ENCODE results near the gene CFAP73.

Gene CFAP73

DNA sequence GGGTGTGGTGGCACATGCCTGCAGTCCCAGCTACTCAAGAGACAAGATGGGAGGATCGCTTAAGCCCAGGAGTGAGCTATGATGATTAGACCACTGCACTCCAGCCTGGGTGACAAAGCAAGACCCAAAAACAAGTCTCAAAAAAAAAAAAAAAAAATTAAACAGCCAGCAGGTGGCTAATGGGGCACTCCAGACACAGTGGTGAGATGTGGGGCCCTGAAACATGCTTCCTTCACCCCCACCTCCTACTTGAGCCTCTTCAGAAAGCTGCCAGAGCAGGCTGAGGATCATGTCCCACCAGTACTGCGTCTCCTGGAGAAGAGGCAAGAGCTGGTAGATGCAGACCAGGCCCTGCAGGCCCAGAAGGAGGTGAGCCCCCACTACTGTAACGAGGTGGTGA, 2.1 kb downstream of the CFAP73 start:
- TF ChIP-seq, protein P1, sequence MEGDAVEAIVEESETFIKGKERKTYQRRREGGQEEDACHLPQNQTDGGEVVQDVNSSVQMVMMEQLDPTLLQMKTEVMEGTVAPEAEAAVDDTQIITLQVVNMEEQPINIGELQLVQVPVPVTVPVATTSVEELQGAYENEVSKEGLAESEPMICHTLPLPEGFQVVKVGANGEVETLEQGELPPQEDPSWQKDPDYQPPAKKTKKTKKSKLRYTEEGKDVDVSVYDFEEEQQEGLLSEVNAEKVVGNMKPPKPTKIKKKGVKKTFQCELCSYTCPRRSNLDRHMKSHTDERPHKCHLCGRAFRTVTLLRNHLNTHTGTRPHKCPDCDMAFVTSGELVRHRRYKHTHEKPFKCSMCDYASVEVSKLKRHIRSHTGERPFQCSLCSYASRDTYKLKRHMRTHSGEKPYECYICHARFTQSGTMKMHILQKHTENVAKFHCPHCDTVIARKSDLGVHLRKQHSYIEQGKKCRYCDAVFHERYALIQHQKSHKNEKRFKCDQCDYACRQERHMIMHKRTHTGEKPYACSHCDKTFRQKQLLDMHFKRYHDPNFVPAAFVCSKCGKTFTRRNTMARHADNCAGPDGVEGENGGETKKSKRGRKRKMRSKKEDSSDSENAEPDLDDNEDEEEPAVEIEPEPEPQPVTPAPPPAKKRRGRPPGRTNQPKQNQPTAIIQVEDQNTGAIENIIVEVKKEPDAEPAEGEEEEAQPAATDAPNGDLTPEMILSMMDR (IDR thresholded peaks at IDR 0.05; ENCODE audit: low read depth, low read length, missing control alignments): no peak
- no peak overlapping the region for H3K4me3 ChIP-seq (replicated peaks; ENCODE audit: low read depth, low read length)
- DNase-seq (ENCODE audit: extremely low read depth, low read depth): no peak

DNA sequence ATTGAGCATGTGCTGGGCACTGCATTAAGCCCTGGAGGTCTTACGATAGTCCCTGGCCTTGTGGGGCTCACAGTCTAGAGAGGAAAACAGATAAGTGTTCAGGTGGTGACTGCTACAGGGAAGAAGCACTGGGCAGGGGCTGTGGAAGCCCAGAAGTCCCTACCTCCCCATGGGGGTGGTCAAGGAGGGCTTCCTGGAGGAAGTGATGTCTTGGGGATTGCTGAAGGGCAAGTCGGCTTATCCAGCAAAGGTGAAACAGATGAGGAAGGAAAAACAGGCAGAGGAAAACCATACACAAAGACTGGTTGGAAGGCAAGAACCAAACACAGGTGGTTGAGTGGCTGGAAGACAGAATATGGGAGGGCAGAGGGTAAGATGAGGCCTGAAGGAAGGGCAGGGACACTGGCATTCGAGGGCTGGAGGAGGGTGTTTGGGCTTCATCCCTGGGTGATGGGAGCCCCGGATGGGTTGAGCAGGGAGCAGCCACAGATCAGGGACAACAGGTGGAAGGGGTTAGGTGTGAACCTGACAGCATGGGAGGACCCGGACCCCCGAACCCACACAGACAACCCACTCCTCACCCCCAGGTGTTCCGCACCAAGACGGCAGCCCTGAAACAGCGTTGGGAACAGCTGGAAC, 2.8 kb downstream of the CFAP73 start:
- H3K4me3 ChIP-seq (replicated peaks; ENCODE audit: low read depth, low read length): peak overlapping the region; percentile 28
- DNase-seq (ENCODE audit: extremely low read depth, low read depth): no peak
- TF ChIP-seq, protein P1 (IDR thresholded peaks at IDR 0.05; ENCODE audit: low read depth, low read length, missing control alignments): no peak

DNA sequence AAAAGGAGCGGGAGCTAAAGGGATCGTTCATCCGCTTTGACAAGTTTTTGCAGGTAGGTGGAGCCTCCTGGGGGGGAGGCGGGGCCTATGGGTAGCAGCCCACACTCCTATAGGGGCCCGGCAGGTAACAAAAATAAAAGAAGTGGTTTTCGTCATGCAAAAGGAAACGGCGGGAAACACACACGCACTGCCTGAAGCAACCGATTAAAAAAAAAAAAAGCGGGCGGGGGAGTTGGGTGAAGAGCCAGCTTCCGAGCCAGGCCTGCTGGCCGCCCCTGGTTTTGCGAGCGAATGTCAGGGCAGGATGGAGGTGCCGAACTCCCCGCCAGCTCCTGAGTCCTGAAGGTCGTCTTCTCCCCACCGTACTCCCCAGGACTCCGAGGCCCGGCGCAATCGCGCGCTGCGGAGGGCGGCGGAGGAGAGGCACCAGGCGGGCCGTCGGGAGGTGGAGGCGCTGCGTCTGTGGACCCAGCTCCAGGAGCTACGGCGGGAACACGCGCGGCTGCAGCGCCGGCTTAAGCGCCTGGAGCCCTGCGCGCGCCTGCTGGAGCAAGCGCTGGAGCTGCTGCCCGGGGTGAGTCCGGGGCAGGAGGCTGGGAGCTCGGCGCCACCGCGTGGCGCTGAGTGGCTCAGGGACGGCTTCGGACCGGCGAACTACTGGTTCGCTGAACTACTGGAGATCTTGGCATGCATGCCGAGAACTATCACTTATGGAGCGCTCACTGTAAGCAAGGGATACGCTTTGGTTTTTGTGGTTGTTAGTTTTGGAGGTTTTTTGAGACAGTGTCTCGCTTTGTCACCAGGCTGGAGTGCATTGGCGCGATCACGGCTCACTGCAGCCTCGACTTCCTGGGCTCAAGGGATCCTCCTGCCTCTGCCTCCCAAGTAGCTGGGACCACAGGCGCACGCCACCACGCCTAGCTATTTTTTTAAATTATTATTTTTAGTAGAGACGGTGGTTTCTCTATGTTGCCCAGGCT, 3.6 kb downstream of the CFAP73 start:
- no peak for DNase-seq (ENCODE audit: extremely low read depth, low read depth)
- peak overlapping the region; percentile 28 for H3K4me3 ChIP-seq (replicated peaks; ENCODE audit: low read depth, low read length)
- TF ChIP-seq, protein P1 (IDR thresholded peaks at IDR 0.05; ENCODE audit: low read depth, low read length, missing control alignments): peak; percentile 48

DNA sequence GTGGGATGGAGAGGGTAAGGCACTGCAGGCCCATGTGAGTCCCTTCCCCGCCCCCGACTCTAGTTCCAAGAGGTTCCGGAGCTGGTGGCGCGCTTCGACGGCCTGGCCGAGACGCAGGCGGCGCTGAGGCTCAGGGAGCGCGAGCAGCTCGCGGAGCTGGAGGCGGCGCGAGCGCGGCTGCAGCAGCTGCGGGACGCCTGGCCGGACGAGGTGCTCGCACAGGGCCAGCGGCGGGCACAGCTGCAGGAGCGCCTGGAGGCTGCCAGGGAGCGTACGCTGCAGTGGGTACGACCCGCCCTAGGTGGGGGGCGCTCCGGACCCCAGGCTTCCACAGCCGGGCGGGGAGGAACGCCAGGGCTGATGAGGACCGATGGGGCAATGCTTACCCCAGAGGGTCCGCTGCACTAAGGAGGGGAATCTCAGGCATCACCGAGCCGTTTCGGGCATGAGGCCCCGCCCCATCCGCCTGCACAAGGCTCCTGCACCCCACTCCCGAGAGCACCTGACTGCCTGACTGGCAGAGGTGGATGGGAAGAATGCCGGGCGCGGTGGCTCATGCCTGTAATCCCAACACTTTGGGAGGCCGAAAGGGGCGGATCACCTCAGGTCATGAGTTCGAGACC, 4.9 kb downstream of the CFAP73 start:
- H3K4me3 ChIP-seq (replicated peaks; ENCODE audit: low read depth, low read length): no peak overlapping the region
- TF ChIP-seq, protein P1 (IDR thresholded peaks at IDR 0.05; ENCODE audit: low read depth, low read length, missing control alignments): no peak
- DNase-seq (ENCODE audit: extremely low read depth, low read depth): no peak

DNA sequence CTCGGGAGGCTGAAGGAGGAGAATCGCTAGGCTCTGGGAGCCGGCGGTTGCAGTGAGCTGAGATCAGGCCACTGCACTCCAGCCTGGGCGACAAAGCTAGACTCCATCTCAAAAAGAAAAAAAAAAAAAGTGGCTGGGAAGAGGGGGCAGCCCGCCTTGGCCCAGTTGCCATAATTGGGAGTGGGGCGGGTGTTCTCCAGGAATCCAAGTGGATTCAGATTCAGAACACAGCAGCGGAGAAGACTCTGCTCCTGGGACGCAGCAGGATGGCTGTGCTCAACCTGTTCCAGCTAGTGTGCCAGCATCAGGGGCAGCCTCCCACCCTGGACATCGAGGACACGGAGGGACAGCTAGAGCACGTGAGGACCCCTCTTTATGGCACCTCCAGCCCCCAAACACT, 5.5 kb downstream of the CFAP73 start:
- no peak overlapping the region for H3K4me3 ChIP-seq (replicated peaks; ENCODE audit: low read depth, low read length)
- DNase-seq (ENCODE audit: extremely low read depth, low read depth): no peak
- TF ChIP-seq, protein P1 (IDR thresholded peaks at IDR 0.05; ENCODE audit: low read depth, low read length, missing control alignments): no peak

DNA sequence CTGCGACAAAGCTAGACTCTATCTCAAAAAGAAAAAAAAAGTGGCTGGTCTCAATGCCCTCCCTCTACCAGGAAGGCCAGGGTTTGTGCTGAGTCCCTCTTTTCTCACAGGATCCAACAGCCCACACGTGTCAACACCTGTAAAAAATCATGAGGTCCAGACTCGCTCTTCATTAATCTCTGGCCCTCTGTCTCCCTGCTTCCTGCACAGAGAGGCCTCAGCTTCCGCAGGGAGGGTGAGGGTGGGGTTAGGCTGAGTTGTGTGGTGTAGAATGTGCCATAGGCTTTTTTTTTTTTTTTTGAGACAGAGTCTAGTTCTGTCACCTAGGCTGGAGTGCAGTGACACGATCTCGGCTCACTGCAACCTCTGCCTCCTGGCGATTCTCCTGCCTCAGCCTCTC, 6.1 kb downstream of the CFAP73 start:
- no peak for DNase-seq (ENCODE audit: extremely low read depth, low read depth)
- no peak overlapping the region for H3K4me3 ChIP-seq (replicated peaks; ENCODE audit: low read depth, low read length)
- TF ChIP-seq, protein P1 (IDR thresholded peaks at IDR 0.05; ENCODE audit: low read depth, low read length, missing control alignments): no peak

Data from HFF-Myc (cell line).